K562 (cell line): Measurements from ENCODE around the gene GPR3. TPM values are rescaled to one million over a fixed set of nuclear protein-coding genes. Genes with fewer than 3 reads are reported as not detected.
A peak's percentile ranks its signal among the peaks of the same experiment; 100 is the strongest.

Source experiments
- BRCA1 ChIP-seq, 2 experiments: fragments of 450-650 bp in 1 of 2; sonication (generic) in 1 of 2; formaldehyde crosslinking in 1 of 2; IDR thresholded peaks; 2 replicates each; pipeline versions ENCODE4 v1.5.0 to v1.6.1; 2017 to 2020; ENCODE audit warnings: mild to moderate bottlenecking in 1 of 2, missing genetic modification reagents in 1 of 2
- CHD1 ChIP-seq: fragments of 200-600 bp; sonication (generic); IDR thresholded peaks from one replicate; pipeline ENCODE4 v1.6.1; 2012; ENCODE audit warnings: mild to moderate bottlenecking, moderate library complexity, low read length, inconsistent platforms
- ESRRB ChIP-seq: fragments of 250-450 bp; sonication (Bioruptor Pico); IDR thresholded peaks from 2 replicates; pipeline ENCODE4 v1.5.0; 2020; ENCODE audit warnings: mild to moderate bottlenecking, moderate library complexity, borderline replicate concordance
- FOS ChIP-seq: IDR thresholded peaks from 3 replicates; pipeline ENCODE4 v1.6.1; 2011; ENCODE audit not compliant: insufficient read length; ENCODE audit errors: extremely low read depth
- PHF20 ChIP-seq: fragments of 450-650 bp; IDR thresholded peaks from 2 replicates; pipeline ENCODE4 v1.6.1; 2018; ENCODE audit not compliant: partially characterized antibody
- SRSF9 ChIP-seq: fragments of 200-400 bp; formaldehyde crosslinking; IDR thresholded peaks from 2 replicates; pipeline ENCODE4 v1.6.1; 2017; ENCODE audit warnings: low read depth, low read length, borderline replicate concordance
- STAT5A ChIP-seq: IDR thresholded peaks from 2 replicates; pipeline ENCODE4 v1.6.1; 2012; ENCODE audit warnings: low read length, inconsistent platforms, borderline replicate concordance
- ZBTB7A ChIP-seq: IDR thresholded peaks from 2 replicates; pipeline ENCODE4 v1.6.1; 2011; ENCODE audit warnings: low read depth, mild to moderate bottlenecking, low read length, moderate library complexity, borderline replicate concordance; ENCODE audit not compliant: control insufficient read depth
- ZNF384 ChIP-seq: IDR thresholded peaks from 2 replicates; pipeline ENCODE4 v1.6.1; 2012; ENCODE audit warnings: low read depth, low read length, improper control_type of control experiment
- polyA plus RNA-seq, 8 experiments: library from polyadenylated mRNA; depleted of rRNA in 4 of 8; stranded (reverse) in 5 of 8; unstranded in 3 of 8; fragments of >200 nt; fragmentation: Nextera tagmentation in 2 of 8; fragmentation: Illumina TruSeq in 1 of 8; extraction: Ambion mirVana in 2 of 8; extraction: Trizol in 1 of 8; gene quantifications; 2 replicates each; pipeline versions ENCODE4 v1.2.1 to v1.2.3, GENCODE V29; 2011 to 2014; ENCODE audit warnings: inconsistent platforms in 1 of 8, missing spikeins in 1 of 8
- total RNA-seq, 7 experiments: library from RNA; depleted of rRNA in 6 of 7; stranded (reverse); fragments of >200 nt in 6 of 7; fragmentation: Illumina TruSeq in 2 of 7; extraction: Trizol in 2 of 7; gene quantifications; 2 replicates each; pipeline versions ENCODE4 v1.2.1 to v1.2.3, GENCODE V29; 2011 to 2021; ENCODE audit warnings: low replicate concordance in 1 of 7
- TF ChIP-seq, protein P1 (sequence below): fragments of 250-450 bp; sonication (Bioruptor Pico); IDR thresholded peaks from 2 replicates; pipeline ENCODE4 v1.4.0; 2020
- TF ChIP-seq, protein P2 (sequence below): fragments of 450-650 bp; IDR thresholded peaks from 2 replicates; pipeline ENCODE4 v1.6.1; 2016; ENCODE audit warnings: antibody characterized with exemption
- TF ChIP-seq, protein P3 (sequence below): fragments of 250-450 bp; sonication (Bioruptor Pico); IDR thresholded peaks from 2 replicates; pipeline ENCODE4 v1.5.0; 2020; ENCODE audit warnings: mild to moderate bottlenecking
- TF ChIP-seq, protein P4 (sequence below): fragments of 200-800 bp; sonication (Bioruptor generic); IDR thresholded peaks from 2 replicates; pipeline ENCODE4 v1.6.1; 2016; ENCODE audit warnings: missing genetic modification characterization, missing compliant biosample characterization

The GPR3 gene
- total and polyA plus RNA-seq, 9 of the 15 experiments (the other 6 are each of a cell fraction or from before 2014, with no cell fraction given): 0.24 to 11.5 (median 3.7) TPM

DNA sequence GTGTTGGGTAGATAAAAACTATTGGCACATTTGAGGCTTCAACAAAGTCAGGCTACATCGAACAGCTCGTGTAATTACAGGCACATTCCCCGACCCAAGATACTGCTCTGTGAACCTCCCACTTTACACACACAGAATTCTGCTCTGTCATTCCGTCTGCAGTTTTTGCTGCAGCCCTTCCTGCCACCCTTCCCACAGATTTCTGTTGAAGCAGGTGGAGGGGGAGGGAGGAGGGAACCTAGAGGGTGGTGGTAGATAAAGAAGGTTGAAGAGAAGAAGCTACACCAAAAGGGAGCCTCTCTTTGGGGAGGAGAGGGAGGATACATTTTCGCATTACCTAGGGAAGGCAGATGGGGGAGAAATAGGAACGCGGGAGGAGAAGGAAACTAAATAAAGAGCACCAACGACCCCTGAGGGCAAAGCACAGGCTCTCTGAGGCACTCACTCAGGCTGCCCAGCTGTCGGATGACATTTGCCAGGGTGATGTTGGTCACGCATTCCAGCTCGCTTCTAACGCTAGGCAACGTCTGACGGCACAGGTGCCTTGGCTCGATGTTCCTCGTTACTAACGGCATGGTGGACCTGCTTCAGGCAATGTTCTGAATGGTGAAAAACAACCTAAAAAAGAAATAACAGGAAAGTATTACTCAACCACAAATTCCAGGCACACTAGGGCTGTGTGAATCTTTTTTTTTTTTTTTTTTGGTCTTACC lies 36.0 kb downstream of the GPR3 start (continued):
- TF ChIP-seq, protein P1, sequence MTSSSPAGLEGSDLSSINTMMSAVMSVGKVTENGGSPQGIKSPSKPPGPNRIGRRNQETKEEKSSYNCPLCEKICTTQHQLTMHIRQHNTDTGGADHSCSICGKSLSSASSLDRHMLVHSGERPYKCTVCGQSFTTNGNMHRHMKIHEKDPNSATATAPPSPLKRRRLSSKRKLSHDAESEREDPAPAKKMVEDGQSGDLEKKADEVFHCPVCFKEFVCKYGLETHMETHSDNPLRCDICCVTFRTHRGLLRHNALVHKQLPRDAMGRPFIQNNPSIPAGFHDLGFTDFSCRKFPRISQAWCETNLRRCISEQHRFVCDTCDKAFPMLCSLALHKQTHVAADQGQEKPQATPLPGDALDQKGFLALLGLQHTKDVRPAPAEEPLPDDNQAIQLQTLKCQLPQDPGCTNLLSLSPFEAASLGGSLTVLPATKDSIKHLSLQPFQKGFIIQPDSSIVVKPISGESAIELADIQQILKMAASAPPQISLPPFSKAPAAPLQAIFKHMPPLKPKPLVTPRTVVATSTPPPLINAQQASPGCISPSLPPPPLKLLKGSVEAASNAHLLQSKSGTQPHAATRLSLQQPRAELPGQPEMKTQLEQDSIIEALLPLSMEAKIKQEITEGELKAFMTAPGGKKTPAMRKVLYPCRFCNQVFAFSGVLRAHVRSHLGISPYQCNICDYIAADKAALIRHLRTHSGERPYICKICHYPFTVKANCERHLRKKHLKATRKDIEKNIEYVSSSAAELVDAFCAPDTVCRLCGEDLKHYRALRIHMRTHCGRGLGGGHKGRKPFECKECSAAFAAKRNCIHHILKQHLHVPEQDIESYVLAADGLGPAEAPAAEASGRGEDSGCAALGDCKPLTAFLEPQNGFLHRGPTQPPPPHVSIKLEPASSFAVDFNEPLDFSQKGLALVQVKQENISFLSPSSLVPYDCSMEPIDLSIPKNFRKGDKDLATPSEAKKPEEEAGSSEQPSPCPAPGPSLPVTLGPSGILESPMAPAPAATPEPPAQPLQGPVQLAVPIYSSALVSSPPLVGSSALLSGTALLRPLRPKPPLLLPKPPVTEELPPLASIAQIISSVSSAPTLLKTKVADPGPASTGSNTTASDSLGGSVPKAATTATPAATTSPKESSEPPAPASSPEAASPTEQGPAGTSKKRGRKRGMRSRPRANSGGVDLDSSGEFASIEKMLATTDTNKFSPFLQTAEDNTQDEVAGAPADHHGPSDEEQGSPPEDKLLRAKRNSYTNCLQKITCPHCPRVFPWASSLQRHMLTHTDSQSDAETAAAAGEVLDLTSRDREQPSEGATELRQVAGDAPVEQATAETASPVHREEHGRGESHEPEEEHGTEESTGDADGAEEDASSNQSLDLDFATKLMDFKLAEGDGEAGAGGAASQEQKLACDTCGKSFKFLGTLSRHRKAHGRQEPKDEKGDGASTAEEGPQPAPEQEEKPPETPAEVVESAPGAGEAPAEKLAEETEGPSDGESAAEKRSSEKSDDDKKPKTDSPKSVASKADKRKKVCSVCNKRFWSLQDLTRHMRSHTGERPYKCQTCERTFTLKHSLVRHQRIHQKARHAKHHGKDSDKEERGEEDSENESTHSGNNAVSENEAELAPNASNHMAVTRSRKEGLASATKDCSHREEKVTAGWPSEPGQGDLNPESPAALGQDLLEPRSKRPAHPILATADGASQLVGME: no peak
- TF ChIP-seq FOS: no peak
- peak; percentile 63 for TF ChIP-seq CHD1
- no peak for TF ChIP-seq SRSF9
- TF ChIP-seq ESRRB (CRISPR knock-in tag): no peak
- TF ChIP-seq, protein P2, sequence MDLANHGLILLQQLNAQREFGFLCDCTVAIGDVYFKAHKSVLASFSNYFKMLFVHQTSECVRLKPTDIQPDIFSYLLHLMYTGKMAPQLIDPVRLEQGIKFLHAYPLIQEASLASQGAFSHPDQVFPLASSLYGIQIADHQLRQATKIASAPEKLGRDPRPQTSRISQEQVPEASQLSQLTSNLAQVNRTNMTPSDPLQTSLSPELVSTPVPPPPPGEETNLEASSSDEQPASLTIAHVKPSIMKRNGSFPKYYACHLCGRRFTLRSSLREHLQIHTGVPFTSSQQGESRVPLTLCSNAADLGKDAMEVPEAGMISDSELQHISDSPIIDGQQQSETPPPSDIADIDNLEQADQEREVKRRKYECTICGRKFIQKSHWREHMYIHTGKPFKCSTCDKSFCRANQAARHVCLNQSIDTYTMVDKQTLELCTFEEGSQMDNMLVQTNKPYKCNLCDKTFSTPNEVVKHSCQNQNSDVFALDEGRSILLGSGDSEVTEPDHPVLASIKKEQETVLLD: peak; percentile 87; the same call in 1 of the 2 replicates
- no peak for TF ChIP-seq ZBTB7A
- peak; percentile 13; the same call in 1 of the 2 replicates for TF ChIP-seq ZNF384
- TF ChIP-seq, protein P3, sequence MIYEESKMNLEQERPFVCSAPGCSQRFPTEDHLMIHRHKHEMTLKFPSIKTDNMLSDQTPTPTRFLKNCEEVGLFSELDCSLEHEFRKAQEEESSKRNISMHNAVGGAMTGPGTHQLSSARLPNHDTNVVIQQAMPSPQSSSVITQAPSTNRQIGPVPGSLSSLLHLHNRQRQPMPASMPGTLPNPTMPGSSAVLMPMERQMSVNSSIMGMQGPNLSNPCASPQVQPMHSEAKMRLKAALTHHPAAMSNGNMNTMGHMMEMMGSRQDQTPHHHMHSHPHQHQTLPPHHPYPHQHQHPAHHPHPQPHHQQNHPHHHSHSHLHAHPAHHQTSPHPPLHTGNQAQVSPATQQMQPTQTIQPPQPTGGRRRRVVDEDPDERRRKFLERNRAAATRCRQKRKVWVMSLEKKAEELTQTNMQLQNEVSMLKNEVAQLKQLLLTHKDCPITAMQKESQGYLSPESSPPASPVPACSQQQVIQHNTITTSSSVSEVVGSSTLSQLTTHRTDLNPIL: no peak
- no peak for TF ChIP-seq PHF20
- TF ChIP-seq, protein P4, sequence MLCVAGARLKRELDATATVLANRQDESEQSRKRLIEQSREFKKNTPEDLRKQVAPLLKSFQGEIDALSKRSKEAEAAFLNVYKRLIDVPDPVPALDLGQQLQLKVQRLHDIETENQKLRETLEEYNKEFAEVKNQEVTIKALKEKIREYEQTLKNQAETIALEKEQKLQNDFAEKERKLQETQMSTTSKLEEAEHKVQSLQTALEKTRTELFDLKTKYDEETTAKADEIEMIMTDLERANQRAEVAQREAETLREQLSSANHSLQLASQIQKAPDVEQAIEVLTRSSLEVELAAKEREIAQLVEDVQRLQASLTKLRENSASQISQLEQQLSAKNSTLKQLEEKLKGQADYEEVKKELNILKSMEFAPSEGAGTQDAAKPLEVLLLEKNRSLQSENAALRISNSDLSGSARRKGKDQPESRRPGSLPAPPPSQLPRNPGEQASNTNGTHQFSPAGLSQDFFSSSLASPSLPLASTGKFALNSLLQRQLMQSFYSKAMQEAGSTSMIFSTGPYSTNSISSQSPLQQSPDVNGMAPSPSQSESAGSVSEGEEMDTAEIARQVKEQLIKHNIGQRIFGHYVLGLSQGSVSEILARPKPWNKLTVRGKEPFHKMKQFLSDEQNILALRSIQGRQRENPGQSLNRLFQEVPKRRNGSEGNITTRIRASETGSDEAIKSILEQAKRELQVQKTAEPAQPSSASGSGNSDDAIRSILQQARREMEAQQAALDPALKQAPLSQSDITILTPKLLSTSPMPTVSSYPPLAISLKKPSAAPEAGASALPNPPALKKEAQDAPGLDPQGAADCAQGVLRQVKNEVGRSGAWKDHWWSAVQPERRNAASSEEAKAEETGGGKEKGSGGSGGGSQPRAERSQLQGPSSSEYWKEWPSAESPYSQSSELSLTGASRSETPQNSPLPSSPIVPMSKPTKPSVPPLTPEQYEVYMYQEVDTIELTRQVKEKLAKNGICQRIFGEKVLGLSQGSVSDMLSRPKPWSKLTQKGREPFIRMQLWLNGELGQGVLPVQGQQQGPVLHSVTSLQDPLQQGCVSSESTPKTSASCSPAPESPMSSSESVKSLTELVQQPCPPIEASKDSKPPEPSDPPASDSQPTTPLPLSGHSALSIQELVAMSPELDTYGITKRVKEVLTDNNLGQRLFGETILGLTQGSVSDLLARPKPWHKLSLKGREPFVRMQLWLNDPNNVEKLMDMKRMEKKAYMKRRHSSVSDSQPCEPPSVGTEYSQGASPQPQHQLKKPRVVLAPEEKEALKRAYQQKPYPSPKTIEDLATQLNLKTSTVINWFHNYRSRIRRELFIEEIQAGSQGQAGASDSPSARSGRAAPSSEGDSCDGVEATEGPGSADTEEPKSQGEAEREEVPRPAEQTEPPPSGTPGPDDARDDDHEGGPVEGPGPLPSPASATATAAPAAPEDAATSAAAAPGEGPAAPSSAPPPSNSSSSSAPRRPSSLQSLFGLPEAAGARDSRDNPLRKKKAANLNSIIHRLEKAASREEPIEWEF (CRISPR knock-in tag): no peak
- peak; percentile 54; the same call in 1 of the 2 replicates for TF ChIP-seq STAT5A
- TF ChIP-seq BRCA1 (IDR thresholded peaks at IDR 0.05): no peak
- no peak for TF ChIP-seq BRCA1 (CRISPR knock-in tag; IDR thresholded peaks at IDR 0.05)
